G401.6 (cell line): ENCODE measurements around the gene EPS15.
A peak's percentile ranks its signal among the peaks of the same experiment; 100 is the strongest.
"Not testable (repeated sequence)": the region's sequence is repeated elsewhere in the genome, so short reads cannot be mapped to it uniquely, and the experiment has no call there.

Experiments
- FAIRE-seq: peaks from 2 replicates; lab custom pipeline; 2012; peaks lifted over from hg19 to GRCh38; lab: Jason Lieb, UNC

The EPS15 gene

DNA sequence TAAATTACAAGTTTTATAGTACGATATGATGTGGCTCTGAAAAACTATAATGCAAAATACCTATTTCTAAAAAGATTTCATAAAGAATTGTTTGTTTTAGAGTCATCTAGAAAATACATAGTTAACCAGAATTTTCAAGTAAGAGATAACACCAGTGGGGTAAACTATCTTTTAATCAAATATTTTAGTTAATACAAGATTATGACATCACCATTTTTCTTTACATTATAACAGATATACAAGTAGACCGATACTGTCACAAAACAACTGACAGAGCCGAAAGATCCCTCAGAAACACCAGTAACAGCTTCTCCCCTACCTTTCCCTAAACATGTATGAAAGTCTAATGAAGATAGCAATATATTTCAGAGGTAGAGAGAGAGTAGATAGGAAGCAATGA is 54.2 kb downstream of the EPS15 start:
- FAIRE-seq = peak; percentile 74

DNA sequence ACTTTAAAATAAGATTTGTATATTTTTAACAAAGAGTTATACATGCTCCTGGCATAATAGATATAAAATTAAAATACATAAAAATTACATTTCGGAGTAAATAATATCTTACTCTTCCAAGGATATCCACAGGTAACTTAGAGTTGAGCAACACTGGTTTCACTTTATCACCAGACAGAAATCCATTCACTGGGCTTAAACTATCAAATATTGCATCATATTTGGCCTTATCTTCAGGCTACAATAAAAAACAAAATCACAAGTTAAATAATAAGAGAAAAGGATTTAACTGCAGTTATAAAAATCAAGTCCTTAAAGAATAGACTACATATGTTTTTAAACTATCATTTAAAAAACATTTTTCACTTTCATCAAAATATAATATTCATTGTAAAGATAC is 55.5 kb downstream of the EPS15 start:
- peak; percentile 69 for FAIRE-seq

DNA sequence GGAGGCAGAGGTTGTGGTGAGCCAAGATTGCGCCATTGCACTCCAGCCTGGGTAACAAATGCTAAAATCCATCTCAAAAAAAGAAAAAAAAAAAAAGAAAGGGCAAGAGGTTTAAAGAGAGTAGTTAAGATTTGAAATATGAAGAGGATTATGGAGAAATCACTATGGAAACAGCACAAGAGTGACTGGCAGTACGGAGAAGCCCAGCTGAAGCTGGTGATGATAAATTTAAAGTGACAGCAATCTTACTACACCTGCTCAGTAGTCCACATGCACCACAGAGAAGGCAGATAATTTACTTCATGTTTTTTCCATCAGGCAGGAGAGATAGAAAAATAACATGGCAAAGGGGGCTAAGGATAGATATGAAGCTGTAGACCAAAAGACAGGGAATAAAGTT is 56.8 kb downstream of the EPS15 start:
- not testable (repeated sequence) for FAIRE-seq

DNA sequence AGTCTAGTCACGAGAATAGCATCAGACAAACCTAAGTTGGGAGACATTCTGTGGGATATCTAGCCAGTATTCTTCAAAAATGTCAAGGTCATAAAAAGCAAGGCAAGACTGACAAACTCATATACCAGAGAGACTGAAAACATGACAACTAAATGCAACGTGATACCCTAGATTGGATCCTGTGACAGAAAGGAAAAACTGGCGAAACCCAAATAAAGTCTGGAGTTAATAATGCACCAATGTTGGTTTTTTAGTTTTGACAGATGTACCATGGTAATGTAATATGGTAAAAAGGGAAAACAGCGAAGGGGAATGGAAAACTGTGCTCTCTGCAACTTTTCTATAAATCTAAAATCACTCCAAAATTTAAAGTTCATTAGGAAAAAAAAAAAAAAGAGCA is 64.5 kb downstream of the EPS15 start:
- no peak for FAIRE-seq

DNA sequence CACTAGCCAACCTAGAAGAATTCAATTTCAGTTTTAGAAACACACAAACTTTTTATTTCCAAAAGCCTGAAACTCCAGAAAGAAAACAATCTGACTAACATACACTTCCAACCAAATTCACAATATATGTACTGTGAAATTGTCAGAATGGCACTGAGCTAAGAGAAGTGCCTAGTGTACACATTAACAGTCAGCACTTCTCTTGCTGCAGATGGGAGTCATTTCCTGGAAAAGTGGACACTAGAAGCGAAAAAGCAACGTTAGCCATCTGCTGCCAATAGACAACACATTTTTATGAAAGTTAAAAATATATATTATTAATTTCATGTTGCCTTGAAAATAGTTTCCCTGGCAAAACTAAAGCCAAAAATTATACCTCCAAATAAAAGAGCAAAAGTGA is 66.1 kb downstream of the EPS15 start:
- no peak for FAIRE-seq

DNA sequence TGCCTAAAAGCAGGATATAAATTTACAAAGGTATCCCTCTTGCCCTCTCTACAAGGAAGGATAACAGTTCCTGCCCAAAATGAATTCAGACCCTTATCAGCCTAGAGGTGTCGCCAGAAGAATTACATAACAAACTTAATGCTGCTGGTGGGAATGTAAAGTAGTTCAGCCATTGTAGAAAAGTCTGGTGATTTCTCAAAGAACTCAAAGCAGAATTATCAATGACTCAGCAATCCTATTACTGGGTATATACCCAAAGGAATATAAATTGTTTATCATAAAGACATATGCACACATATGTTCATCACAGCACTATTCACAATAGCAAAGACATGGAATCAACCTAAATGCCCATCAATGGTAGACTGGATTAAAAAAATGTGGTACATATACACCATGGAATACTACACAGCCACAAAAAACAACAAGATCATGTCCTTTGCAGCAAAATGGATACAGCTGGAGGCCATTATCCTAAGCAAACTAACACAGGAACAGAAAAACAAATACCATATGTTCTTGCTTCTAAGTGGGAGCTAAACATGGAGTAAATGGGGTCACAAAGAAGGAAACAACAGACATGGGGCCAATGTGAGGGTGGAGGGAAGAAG is 70.1 kb downstream of the EPS15 start:
- not testable (repeated sequence) for FAIRE-seq

DNA sequence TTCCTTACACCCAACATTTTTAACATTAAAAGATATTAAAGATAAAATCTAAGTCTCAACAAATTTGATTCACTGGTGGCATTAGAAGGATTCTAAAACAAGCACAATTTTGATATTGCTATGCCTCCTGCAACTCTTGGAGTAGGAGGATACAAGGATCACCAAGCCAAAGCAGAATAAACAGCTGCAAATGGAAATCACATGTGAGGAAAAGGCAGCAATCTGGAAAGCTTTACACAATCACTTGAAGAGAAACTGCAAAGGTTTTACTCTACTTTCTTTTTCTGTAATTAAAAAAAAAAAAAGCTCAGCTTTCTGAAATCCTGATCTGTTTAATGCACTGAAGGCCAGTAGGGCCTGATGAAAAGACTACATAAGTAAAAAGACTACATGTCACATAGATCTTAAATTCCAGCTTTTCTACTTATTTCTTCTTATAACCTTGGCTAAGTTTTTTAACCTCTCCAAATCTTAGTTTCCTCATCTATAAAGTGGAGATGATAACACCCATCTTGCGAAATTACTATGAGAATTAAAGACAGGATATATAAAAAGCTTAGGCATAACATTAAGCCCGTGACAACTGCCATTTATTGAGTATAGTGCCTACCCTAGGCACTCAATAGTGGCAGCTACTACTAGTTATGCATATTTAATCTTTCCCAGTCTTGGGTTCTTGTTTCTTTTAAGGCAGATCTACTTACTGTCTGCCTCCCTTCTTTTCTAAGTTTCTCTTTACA is 73.5 kb downstream of the EPS15 start:
- FAIRE-seq = no peak

DNA sequence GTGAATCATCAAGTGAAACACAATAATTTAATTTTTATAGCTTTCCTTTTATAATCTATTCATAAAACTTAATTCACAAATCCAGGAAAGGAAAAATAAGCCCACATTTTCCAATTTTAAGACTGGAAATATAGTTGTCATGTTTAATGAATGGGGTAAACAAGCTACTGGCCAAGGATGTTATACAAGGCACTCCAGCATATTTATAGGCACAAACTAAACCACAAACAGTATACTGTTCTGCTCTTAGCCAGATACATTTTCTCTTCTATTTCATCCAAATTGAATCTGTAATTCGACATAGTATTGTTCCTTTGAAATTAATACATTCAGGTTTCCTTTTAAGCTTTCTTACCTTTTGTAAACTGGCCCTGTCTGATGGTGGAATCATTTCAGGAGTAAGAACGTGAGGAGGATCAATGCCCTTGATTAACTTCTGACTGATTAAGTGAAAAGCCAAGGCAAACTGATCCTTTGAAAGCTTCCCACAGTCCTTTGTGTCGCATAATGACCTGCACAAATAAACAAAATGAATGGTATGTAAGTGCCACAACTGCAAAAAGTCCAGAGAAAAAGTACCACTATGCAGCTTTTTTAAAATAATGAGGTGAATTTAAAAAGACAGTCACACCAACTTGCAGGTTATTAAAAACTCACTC is 74.4 kb downstream of the EPS15 start:
- FAIRE-seq = no peak

DNA sequence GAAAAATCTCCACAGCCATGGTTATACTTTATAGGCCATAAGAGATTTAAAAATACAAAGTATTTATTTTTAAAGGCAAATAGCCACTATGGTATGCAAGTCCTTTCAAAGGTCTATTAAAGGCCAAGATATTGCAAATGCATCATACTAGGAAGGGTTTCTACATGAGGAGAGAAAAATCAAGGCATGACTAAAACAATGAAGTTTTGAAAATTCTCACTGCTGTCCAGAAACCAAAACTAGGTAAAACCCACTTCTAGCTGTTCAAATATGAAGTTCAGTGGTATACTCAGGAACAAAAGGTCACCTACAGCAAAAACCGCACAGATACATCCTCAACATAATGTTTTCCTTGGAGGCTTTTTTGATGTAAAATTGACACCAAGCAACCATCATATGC is 75.0 kb downstream of the EPS15 start:
- no peak for FAIRE-seq

DNA sequence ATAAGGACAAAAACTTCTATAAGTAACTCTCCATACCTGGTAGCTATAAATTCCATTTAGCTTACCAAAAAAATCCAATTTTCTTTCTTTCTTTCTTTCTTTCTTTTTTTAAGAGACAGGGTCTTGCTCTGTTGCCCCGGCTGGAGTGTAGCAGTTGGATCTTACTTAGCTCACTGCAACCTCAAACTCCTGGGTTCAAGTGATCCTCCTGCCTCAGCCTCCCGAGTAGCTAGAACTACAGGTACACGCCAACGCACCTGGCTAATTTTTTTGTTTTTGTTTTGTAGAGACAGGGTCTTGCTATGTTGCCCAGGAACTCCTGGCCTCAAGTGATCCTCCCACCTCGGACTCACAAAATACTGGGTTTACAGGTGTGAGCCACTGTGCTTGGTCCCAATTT is 75.5 kb downstream of the EPS15 start:
- FAIRE-seq = no peak

DNA sequence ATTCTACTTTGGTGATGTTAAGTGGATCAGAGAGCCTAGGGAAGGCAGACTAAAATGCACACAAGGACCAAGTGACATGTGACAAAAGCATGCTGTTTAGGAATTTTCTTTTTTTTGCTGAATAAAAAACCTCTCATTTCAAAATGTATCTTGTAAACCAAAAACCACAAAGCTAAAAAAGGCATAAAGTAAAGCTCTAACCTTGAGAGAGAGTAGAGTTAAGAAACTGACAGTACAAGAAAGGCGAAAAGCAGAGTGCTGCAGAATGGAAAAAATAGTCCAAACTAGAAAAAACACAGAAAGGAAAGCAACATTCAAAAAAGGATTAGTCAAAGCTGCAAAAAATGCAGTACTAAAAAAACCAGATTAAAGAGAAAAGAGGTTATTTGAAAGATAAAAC is 76.5 kb downstream of the EPS15 start:
- FAIRE-seq = peak; percentile 21

DNA sequence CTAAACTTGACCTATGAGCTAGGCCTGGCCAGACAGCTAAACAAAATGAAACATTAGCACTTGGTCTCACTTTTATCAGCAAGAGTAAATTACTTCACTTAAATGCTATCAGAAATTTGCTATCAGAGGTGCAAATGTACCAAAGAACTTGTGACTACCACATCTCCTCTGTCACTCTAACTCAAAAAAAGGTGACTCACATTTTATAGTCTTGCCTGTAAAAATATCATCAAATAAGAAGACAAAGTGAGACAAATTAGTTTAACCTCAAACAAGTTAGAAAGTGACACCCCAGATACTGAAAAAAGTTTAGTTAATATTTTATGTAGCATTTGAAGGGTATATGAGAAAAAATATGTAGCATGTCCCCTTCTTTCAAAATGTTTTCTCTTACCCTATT is 76.9 kb downstream of the EPS15 start:
- FAIRE-seq = no peak

DNA sequence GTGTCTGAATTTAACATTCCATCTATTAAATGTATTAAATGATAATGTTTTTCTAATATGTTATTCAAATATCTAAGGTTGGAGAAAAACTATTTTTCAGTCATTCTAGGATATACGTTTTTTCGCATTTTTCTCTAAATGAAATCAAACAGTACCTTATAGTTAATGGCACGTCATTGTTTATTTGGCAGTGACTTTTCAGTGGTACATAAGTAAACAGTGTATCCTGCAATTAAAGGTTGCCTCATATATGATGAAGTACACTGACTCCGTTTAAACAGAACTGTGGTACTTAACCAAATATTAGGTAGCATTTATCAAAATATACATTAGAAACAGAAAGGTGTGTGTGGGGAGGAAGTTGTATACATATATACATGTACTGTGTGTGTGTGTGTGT is 79.2 kb downstream of the EPS15 start:
- FAIRE-seq = no peak

DNA sequence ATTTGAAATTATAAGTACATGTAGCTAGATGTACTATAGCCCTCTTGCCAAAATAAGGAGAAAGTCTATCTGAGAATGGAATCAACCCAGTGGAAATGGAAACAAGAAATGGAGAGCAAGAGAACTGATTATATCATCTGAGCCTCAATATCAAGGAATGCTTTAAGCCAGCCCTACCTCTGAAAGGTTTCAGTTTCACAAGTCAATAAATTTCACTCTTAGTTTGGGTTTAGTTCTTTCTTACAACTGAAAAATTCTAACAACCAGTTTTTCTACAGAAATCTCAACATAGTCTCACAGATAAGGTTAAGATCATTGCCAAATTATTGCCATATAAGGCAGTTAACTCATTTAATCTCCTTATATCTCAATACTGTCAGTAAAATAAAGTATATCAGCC is 80.0 kb downstream of the EPS15 start:
- no peak for FAIRE-seq

DNA sequence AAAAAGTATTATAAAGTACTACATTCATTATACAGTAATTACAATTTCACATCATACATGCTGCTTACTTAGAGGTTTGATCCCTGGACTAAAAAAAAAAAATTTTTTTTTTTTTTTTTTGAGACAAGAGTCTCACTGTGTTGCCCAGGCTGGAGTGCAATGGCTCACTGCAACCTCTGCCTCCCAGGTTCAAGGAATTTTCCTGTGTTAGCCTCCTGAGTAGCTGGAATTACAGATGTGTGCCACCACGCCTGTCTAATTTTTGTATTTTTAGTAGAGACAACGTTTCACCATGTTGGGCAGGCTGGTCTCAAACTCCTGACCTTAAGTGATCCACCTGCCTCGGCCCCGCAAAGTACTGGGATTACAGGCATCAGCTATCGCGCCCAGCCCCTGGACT is 81.7 kb downstream of the EPS15 start:
- FAIRE-seq = not testable (repeated sequence)

DNA sequence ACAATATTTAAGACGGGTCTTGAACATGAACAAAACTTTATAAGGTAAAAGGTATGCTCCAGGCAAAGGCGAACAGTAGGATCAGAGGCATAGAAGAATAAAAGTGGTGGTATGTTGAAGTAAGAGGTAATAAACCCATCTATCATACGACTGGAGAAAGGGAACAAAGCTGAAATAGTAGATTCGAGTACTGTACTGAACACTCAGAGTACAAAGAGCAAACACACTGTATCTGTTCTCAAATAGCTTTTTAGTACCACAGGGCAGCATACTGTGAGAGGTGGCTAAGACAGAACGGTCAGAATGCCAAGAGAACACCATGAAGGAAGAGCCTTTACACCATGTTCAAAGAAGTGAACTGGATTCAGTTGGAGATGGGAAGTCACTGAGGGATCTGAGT is 83.2 kb downstream of the EPS15 start:
- no peak for FAIRE-seq

DNA sequence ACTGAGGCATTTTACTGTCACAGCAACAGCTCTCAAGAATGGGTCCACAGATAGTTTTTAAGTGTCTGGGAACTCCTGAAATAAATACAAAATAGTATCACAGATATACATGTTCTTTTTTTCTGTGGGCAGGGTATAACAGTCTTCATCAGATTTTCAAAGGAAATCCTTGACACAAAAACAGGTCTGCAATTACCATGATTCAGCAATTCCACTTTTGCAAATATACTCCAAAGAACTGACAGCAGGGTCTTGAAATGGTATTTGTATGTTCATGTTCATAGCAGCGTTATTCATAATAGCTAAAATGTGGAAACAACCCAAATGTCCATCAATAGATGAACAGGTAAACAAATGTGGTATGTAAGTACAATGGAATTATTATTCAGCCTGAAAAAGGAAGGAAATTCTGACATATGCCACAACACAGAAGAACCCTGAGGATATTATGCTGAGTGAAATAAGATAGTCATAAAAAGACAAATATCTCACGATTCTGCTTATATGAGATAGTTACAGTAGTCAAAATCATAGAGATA is 85.0 kb downstream of the EPS15 start:
- FAIRE-seq = no peak

DNA sequence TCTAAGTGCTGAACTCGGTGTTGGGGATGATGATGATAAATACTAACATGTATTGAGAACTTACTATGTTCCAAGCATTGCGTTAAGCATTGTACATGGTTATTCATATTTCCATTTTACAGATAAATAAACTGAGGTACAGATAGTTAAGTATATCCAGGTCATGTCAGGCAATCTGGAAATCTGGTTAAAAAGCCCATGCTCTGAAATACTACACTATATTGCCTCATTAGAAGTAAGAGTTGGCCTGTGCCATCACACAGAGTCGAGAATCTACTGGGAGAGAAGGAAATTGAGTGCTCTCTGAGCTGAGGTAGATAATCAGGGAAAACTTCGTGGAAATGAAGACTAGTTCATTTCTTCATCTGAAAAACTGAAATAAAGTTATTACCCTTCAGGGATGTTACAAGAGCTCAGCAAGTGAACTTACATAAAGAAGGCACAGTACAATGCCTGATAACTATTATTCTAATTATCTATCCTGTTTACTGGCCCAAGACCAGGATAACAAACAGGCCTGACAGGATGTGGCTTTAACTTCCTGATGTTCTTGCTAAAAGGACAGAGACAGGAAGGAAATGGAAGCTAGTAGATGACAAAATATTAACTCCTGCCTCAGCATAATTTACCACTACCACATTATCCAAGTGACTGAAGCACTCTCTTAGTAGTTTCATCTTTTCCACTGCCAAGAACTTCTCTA is 85.6 kb downstream of the EPS15 start:
- no peak for FAIRE-seq

DNA sequence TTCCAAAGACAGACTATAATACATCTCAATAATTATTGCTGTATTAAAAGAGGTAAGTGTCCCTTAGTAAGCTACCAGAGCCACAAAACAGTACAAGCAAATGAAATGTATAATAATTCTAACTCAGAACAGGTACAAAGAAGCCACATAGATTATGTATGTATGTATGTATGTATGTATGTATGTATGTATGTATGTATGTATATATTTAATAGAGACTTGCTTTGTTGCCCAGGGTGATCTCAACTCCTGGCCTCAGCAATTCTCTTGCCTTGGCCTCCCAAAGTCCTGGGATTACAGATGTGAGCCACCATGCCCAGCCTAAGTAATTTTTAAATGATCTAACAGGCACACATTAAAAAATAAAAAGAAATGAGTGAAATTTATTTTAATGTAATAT is 86.9 kb downstream of the EPS15 start:
- no peak for FAIRE-seq

DNA sequence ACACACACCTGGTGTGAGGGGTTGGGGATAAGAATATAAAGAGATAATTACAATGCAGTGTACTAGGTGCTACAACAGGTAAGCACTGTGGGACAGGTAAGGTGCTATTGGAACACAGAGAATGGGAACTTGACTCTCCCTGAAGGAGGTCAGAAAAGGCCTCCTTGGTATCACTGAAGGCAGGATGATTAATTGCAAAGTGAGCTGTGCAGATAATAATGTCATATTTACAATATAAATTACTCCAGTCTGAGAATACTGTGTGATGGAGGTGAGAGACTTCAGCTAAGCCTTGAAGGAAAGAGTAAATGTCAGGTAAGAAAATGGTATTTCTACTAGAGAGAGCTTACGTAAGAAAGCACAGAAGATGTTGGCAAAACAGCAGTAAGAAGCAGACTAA is 91.6 kb downstream of the EPS15 start:
- FAIRE-seq = no peak

DNA sequence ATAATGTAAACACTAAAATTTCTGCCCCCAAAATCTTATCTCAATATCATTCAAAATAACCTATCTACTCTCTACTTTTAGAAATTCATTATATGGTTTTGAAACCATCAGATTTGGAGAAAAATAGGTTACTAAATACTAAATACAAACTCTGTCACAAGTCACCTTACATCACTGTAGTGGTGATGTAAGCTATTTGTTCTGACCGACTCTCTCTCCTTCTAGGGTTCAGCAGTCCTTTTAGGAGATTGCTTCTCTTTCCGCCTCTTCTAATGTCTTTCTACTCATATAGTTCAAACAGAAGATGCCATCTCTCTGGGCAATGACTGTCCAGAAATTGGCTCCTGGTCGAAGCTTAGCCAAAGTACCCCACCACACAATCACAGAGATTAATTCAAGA is 93.1 kb downstream of the EPS15 start:
- FAIRE-seq = no peak

DNA sequence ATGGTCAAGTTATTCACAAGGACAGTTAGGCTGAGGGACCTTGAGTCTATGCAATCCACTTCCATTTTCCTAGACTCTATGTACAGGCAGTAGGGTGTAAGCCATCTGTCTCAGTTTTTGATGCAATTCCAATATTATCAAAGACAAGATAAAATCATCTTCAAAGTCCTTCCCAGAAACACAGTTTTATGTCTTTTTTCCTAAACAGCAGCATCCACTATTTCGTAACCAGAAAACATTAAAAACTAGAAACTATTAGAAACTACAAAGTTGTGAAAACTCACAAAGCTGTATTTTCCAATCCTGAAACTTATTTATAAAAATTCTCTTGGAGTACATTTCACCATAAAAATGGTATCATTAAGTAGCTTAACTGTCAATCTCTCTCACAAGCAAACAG is 93.8 kb downstream of the EPS15 start:
- FAIRE-seq = no peak
